GM23338 (cell line): ENCODE data around the gene GTF3C2. TPM values are rescaled to one million over a fixed set of nuclear protein-coding genes. Genes with fewer than 3 reads are reported as not detected.

Source experiments
- ATAC-seq: fragments of 200-7000 bp; cut with Tn5 transposase; 3 replicates; pipeline ENCODE4 v1.9.1; 2020
- DNase-seq: peaks from one replicate; pipeline ENCODE4 v3.0.0-alpha.2; 2015; ENCODE audit warnings: low spot score
- H2AFZ ChIP-seq: fragments of 200-600 bp; sonication (generic); 2 replicates; pipeline ENCODE4 v1.8.0; 2016; ENCODE audit warnings: antibody characterized with exemption, mild to moderate bottlenecking, moderate library complexity
- H3F3A ChIP-seq: fragments of 200-600 bp; sonication (generic); replicated peaks from 2 replicates; pipeline ENCODE4 v1.8.0; 2017; ENCODE audit warnings: antibody characterized with exemption, mixed run types, low read depth
- H3K27ac ChIP-seq: fragments of 200-600 bp; sonication (generic); 2 replicates; pipeline ENCODE4 v1.6.1; 2016; ENCODE audit warnings: low read depth
- H3K27me3 ChIP-seq: fragments of 200-600 bp; sonication (generic); 2 replicates; pipeline ENCODE4 v1.8.0; 2016; ENCODE audit warnings: mild to moderate bottlenecking, mixed run types, moderate library complexity; ENCODE audit not compliant: insufficient read depth
- H3K36me3 ChIP-seq: fragments of 200-600 bp; sonication (generic); 2 replicates; pipeline ENCODE4 v1.8.0; 2016; ENCODE audit warnings: mild to moderate bottlenecking; ENCODE audit not compliant: insufficient read depth
- H3K4me1 ChIP-seq: fragments of 200-600 bp; sonication (generic); 2 replicates; pipeline ENCODE4 v1.8.0; 2016; ENCODE audit warnings: mild to moderate bottlenecking, moderate library complexity; ENCODE audit not compliant: insufficient read depth
- H3K4me2 ChIP-seq: fragments of 200-600 bp; sonication (generic); 2 replicates; pipeline ENCODE4 v1.7.1; 2017; ENCODE audit warnings: mixed run types
- H3K4me3 ChIP-seq: fragments of 200-600 bp; sonication (generic); 2 replicates; pipeline ENCODE4 v1.6.1; 2016; ENCODE audit warnings: mixed run types
- H3K79me2 ChIP-seq: fragments of 200-600 bp; sonication (generic); replicated peaks from 2 replicates; pipeline ENCODE4 v1.8.0; 2017; ENCODE audit warnings: mild to moderate bottlenecking; ENCODE audit not compliant: insufficient read depth
- H3K9me2 ChIP-seq: fragments of 200-600 bp; sonication (generic); 2 replicates; pipeline ENCODE4 v1.8.0; 2017; ENCODE audit not compliant: insufficient read depth
- H4K20me1 ChIP-seq: fragments of 200-600 bp; sonication (generic); replicated peaks from 2 replicates; pipeline ENCODE4 v1.8.0; 2017; ENCODE audit warnings: mild to moderate bottlenecking; ENCODE audit not compliant: insufficient read depth
- H3K27ac Mint-ChIP-seq: 2 replicates; pipeline ENCODE4 v1.8.0; 2020; ENCODE audit warnings: inconsistent platforms, mild to moderate bottlenecking, moderate library complexity, mixed read lengths
- H3K27me3 Mint-ChIP-seq: 3 replicates; pipeline ENCODE4 v1.8.0; 2022; ENCODE audit warnings: low read depth, mild to moderate bottlenecking, moderate library complexity, mixed read lengths, inconsistent platforms; ENCODE audit not compliant: insufficient read depth, poor library complexity
- H3K36me3 Mint-ChIP-seq: 3 replicates; pipeline ENCODE4 v1.8.0; 2021; ENCODE audit warnings: low read depth, mild to moderate bottlenecking, inconsistent platforms, moderate library complexity, mixed read lengths
- H3K4me1 Mint-ChIP-seq: 3 replicates; pipeline ENCODE4 v1.8.0; 2020; ENCODE audit warnings: mild to moderate bottlenecking, inconsistent platforms, mixed read lengths
- H3K4me3 Mint-ChIP-seq: 3 replicates; pipeline ENCODE4 v1.8.0; 2021; ENCODE audit warnings: moderate library complexity, mild to moderate bottlenecking, inconsistent platforms, mixed read lengths
- H3K9me3 Mint-ChIP-seq: 3 replicates; pipeline ENCODE4 v1.8.0; 2020; ENCODE audit warnings: moderate library complexity, mild to moderate bottlenecking, inconsistent platforms, mixed read lengths
- CREB1 ChIP-seq: fragments of 250-450 bp; sonication (Bioruptor Pico); IDR thresholded peaks from 2 replicates; pipeline ENCODE4 v1.5.0; 2020; ENCODE audit warnings: low read depth, mild to moderate bottlenecking, moderate library complexity
- CTCF ChIP-seq, 2 experiments: fragments of 200-600 bp in 1 of 2; sonication (generic) in 1 of 2; conservative IDR thresholded peaks; 2 replicates each; pipeline versions ENCODE4 v1.5.1 to v1.6.1; 2016 to 2017; ENCODE audit warnings: antibody characterized with exemption in 2 of 2, low read depth in 2 of 2, mild to moderate bottlenecking in 2 of 2, moderate library complexity in 1 of 2
- ETS1 ChIP-seq: IDR thresholded peaks from 2 replicates; pipeline ENCODE4 v1.6.1; 2016; ENCODE audit warnings: antibody characterized with exemption
- EZH2 ChIP-seq: fragments of 200-600 bp; sonication (generic); IDR thresholded peaks from one replicate; pipeline ENCODE4 v1.8.0; 2017; ENCODE audit warnings: antibody characterized with exemption, mild to moderate bottlenecking, low read depth; ENCODE audit not compliant: unreplicated experiment
- EZH2phosphoT487 ChIP-seq: fragments of 200-600 bp; sonication (generic); IDR thresholded peaks from one replicate; pipeline ENCODE4 v1.8.1; 2018; ENCODE audit warnings: antibody characterized with exemption; ENCODE audit not compliant: unreplicated experiment
- JUNB ChIP-seq: IDR thresholded peaks from one replicate; pipeline ENCODE4 v1.6.1; 2016; ENCODE audit warnings: antibody characterized with exemption; ENCODE audit not compliant: unreplicated experiment
- NANOG ChIP-seq: IDR thresholded peaks from 2 replicates; pipeline ENCODE4 v1.6.1; 2016; ENCODE audit warnings: antibody characterized with exemption, borderline replicate concordance
- POLR2AphosphoS5 ChIP-seq: IDR thresholded peaks from 2 replicates; pipeline ENCODE4 v1.6.1; 2016; ENCODE audit warnings: antibody characterized with exemption, low read depth
- REST ChIP-seq: IDR thresholded peaks from one replicate; pipeline ENCODE4 v1.6.1; 2018; ENCODE audit warnings: antibody characterized with exemption; ENCODE audit not compliant: unreplicated experiment
- STAT1 ChIP-seq: IDR thresholded peaks from one replicate; pipeline ENCODE4 v1.6.1; 2016; ENCODE audit warnings: antibody characterized with exemption; ENCODE audit not compliant: unreplicated experiment
- ZNF114 ChIP-seq: fragments of 250-450 bp; sonication (Bioruptor Pico); IDR thresholded peaks from 2 replicates; pipeline ENCODE4 v1.5.0; 2020; ENCODE audit warnings: mild to moderate bottlenecking, moderate library complexity
- ZNF331 ChIP-seq: fragments of 250-450 bp; sonication (Bioruptor Pico); IDR thresholded peaks from 2 replicates; pipeline ENCODE4 v1.5.0; 2020; ENCODE audit warnings: low read depth, mild to moderate bottlenecking, moderate library complexity
- ZNF462 ChIP-seq: fragments of 250-450 bp; sonication (Bioruptor Pico); IDR thresholded peaks from 2 replicates; pipeline ENCODE4 v1.5.0; 2020; ENCODE audit warnings: mild to moderate bottlenecking, moderate library complexity
- polyA plus RNA-seq: library from polyadenylated mRNA; unstranded; fragments of >200 nt; fragmentation: Nextera tagmentation; extraction: Ambion mirVana; gene quantifications from 2 replicates; pipeline ENCODE4 v1.2.1, GENCODE V29; 2016
- total RNA-seq: library from RNA; depleted of rRNA; stranded (reverse); fragments of >200 nt; shearing (Covaris generic); gene quantifications from 2 replicates; pipeline ENCODE4 v1.2.3, GENCODE V29; 2014

GTF3C2 gene
- total and polyA plus RNA-seq, 2 experiments from 2014 or later = 69.1 to 118 TPM

GRCh38 chr2:27316655-27317412 is 39.7 kb downstream of the GTF3C2 start:
- TF ChIP-seq POLR2AphosphoS5 (no peak), ETS1 (no peak), CREB1 (CRISPR knock-in tag) (no peak), CTCF (conservative IDR thresholded peaks at IDR 0.05; ENCODE audit: low read depth in 2 of 2) (no peak), ZNF331 (CRISPR knock-in tag) (no peak), REST (no peak), ZNF114 (CRISPR knock-in tag) (no peak), STAT1 (no peak), ZNF462 (CRISPR knock-in tag) (no peak), JUNB (no peak), EZH2 (no peak), EZH2phosphoT487 (no peak), NANOG (no peak)
- H3K9me2 ChIP-seq = no peaks in the 10 kb centered on the region

More at GRCh38 chr2:27316655-27317412, 39.7 kb downstream of the GTF3C2 start:
- DNase-seq (no peak), ATAC-seq (no peak)
- Histone ChIP-seq H3K4me3 (no peak overlapping the region), H3K36me3 (no peaks in the 10 kb centered on the region), H3F3A (0 out of 2 replicates have a peak, but pooled peaks cover 3% of the 10 kb centered on the region), H4K20me1 (0 out of 2 replicates have a peak, but pooled peaks cover 3% of the 10 kb centered on the region), H3K27ac (no peak overlapping the region), H3K4me1 (peaks cover 13% of the 10 kb centered on the region), H2AFZ (no peak overlapping the region), H3K79me2 (no peaks in the 10 kb centered on the region; the same call in 1 of the 2 replicates), H3K4me2 (no peak overlapping the region), H3K27me3 (no peaks in the 10 kb centered on the region)
- H3K27ac Mint-ChIP-seq = no peak overlapping the region
- peaks cover 23% of the 10 kb centered on the region for H3K4me1 Mint-ChIP-seq
- no peaks in the 10 kb centered on the region for H3K9me3 Mint-ChIP-seq
- no peak overlapping the region for H3K4me3 Mint-ChIP-seq
- no peaks in the 10 kb centered on the region; the same call in 2 of the 3 replicates for H3K36me3 Mint-ChIP-seq
- peaks cover 4% of the 10 kb centered on the region for H3K27me3 Mint-ChIP-seq
